Tibial nerve (tissue), 4 donors: ENCODE data around the gene GMDS. TPM values are rescaled to one million over a fixed set of nuclear protein-coding genes. Genes with fewer than 3 reads are reported as not detected.

Experiments used
- DNase-seq, 2 donors: peaks; one replicate each; pipeline ENCODE4 v3.0.0-alpha.2; 2019; ENCODE audit warnings: low spot score in 2 of 2
- H3K27ac ChIP-seq, 4 donors: fragments of 200-600 bp; sonication (generic) in 3 of 4; one replicate each; pipeline ENCODE4 v1.5.1; 2017 to 2019; ENCODE audit warnings: mild to moderate bottlenecking in 1 of 4
- H3K27me3 ChIP-seq, 2 donors: fragments of 200-600 bp; sonication (generic) in 1 of 2; one replicate each; pipeline versions ENCODE4 v1.5.1 to v1.6.0; 2017 to 2019
- H3K36me3 ChIP-seq, 3 donors: fragments of 200-600 bp; sonication (generic); one replicate each; pipeline ENCODE4 v1.5.1; 2018 to 2019
- H3K4me1 ChIP-seq, 4 donors: fragments of 200-600 bp; sonication (generic) in 3 of 4; one replicate each; pipeline ENCODE4 v1.5.1; 2017 to 2019
- H3K4me3 ChIP-seq, 4 donors: fragments of 200-600 bp; sonication (generic) in 3 of 4; one replicate each; pipeline ENCODE4 v1.5.1; 2017 to 2019; ENCODE audit warnings: mild to moderate bottlenecking in 1 of 4, moderate library complexity in 1 of 4
- H3K9me3 ChIP-seq, 4 donors: fragments of 200-600 bp; sonication (generic) in 3 of 4; one replicate each; pipeline ENCODE4 v1.5.1; 2017 to 2019
- EP300 ChIP-seq, 2 donors: sonication (generic); formaldehyde crosslinking; IDR thresholded peaks; one replicate each; pipeline ENCODE4 v1.6.1; 2017; ENCODE audit warnings: antibody characterized with exemption in 2 of 2, mild to moderate bottlenecking in 1 of 2
- POLR2A ChIP-seq, 2 donors: fragments of 450-650 bp; IDR thresholded peaks; one replicate each; pipeline ENCODE4 v1.6.1; 2017; ENCODE audit warnings: antibody characterized with exemption in 2 of 2, mild to moderate bottlenecking in 2 of 2, moderate library complexity in 2 of 2
- WGBS, 2 donors: methylation state at CpG; one replicate each; pipeline ENCODE4 v1.1.5; 2018; 5-methylcytosine and 5-hydroxymethylcytosine counted together
- total RNA-seq, 4 donors: library from RNA; depleted of rRNA; stranded (reverse); fragments of >200 nt; gene quantifications; one replicate each; pipeline ENCODE4 v1.1.0, GENCODE V29; 2016
- TF ChIP-seq, protein P1 (sequence below), 5 experiments: fragments of 200-600 bp in 3 of 5; fragments of 450-650 bp in 2 of 5; sonication (generic) in 3 of 5; IDR thresholded peaks; one replicate each; pipeline ENCODE4 v1.5.1; 2016 to 2019; ENCODE audit warnings: antibody characterized with exemption in 5 of 5, mild to moderate bottlenecking in 3 of 5, moderate library complexity in 2 of 5

The GMDS gene
- total RNA-seq, 4 donors from 2014 or later = 14.9 to 46.5 (median 32.8) TPM

DNA sequence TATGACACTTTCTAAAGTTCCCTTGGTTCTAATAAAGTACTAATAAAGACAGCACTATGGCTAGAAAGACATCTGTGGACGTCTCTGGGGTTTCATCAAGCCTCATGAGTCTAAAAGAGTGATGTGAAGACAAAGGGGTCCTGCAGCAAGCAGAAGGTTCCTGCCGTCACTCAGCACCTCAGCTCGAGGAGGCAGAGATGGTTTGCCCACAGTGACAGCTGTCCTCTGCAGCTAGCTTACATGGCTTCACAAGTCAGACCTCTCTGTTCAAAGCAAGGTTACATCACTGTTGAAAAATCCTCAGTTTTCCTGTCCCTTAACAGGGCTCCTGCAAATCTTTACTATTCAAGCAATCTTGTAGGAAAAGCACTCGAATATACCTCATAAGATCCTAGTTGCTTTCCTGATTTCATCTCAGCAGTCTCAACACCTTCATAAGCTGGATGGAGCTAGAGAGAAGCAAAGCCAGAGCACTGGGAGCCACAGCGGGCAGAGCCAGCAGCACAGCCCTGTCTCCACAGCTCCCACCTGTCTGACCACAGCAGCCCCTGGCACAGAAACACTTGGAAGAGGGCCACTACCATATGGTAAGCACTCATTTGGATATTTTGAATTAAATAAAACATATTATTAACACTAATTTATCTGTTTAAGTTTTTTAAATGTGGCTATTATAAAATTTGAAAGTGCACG is 202.3 kb downstream of the GMDS start:
- 83 to 85% methylated on average over 6 of the region's 6 CpGs for WGBS, 2 donors

DNA sequence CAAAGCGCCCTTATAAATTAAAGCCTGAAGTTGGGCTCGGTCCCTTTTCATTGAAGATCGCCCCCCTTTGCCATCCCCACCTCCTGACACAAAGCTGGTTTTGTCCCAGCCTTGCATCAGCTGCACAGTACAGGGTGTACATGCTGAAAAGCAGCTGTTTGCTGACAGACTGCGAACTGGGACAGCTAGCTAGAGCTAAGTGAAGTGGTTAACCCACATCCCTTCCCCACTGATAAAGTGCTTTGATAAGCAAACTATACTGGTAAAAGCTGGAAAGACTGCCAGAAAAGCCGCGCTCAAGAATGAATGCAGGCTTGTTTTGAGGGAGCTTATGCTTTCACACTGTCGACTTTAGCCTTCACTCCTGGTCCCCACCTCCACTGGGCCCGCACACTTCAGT is 207.3 kb downstream of the GMDS start:
- 51 to 55% methylated on average over 8 of the region's 8 CpGs for WGBS, 2 donors
- H3K9me3 ChIP-seq = no peaks in the 10 kb centered on the region
- no peaks in the 10 kb centered on the region for H3K4me1 ChIP-seq
- no peaks in the 10 kb centered on the region for H3K27me3 ChIP-seq
- no peak for DNase-seq
- no peaks in the 10 kb centered on the region for H3K36me3 ChIP-seq
- no peak overlapping the region for H3K27ac ChIP-seq
- H3K4me3 ChIP-seq = no peak overlapping the region
- TF ChIP-seq POLR2A (IDR thresholded peaks at IDR 0.05) (no peak), EP300 (IDR thresholded peaks at IDR 0.05) (no peak)
- TF ChIP-seq, protein P1, sequence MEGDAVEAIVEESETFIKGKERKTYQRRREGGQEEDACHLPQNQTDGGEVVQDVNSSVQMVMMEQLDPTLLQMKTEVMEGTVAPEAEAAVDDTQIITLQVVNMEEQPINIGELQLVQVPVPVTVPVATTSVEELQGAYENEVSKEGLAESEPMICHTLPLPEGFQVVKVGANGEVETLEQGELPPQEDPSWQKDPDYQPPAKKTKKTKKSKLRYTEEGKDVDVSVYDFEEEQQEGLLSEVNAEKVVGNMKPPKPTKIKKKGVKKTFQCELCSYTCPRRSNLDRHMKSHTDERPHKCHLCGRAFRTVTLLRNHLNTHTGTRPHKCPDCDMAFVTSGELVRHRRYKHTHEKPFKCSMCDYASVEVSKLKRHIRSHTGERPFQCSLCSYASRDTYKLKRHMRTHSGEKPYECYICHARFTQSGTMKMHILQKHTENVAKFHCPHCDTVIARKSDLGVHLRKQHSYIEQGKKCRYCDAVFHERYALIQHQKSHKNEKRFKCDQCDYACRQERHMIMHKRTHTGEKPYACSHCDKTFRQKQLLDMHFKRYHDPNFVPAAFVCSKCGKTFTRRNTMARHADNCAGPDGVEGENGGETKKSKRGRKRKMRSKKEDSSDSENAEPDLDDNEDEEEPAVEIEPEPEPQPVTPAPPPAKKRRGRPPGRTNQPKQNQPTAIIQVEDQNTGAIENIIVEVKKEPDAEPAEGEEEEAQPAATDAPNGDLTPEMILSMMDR (IDR thresholded peaks at IDR 0.05) = no peak

More for the DNA sequence above, 202.3 kb downstream of the GMDS start:
- H3K36me3 ChIP-seq = no peaks in the 10 kb centered on the region
- no peaks in the 10 kb centered on the region for H3K4me1 ChIP-seq
- no peak overlapping the region for H3K4me3 ChIP-seq
- TF ChIP-seq POLR2A (IDR thresholded peaks at IDR 0.05) (no peak), EP300 (IDR thresholded peaks at IDR 0.05) (no peak)
- TF ChIP-seq, protein P1 (IDR thresholded peaks at IDR 0.05) = no peak
- no peaks in the 10 kb centered on the region for H3K27me3 ChIP-seq
- DNase-seq = no peak
- H3K27ac ChIP-seq = no peak overlapping the region
- no peaks in the 10 kb centered on the region for H3K9me3 ChIP-seq

DNA sequence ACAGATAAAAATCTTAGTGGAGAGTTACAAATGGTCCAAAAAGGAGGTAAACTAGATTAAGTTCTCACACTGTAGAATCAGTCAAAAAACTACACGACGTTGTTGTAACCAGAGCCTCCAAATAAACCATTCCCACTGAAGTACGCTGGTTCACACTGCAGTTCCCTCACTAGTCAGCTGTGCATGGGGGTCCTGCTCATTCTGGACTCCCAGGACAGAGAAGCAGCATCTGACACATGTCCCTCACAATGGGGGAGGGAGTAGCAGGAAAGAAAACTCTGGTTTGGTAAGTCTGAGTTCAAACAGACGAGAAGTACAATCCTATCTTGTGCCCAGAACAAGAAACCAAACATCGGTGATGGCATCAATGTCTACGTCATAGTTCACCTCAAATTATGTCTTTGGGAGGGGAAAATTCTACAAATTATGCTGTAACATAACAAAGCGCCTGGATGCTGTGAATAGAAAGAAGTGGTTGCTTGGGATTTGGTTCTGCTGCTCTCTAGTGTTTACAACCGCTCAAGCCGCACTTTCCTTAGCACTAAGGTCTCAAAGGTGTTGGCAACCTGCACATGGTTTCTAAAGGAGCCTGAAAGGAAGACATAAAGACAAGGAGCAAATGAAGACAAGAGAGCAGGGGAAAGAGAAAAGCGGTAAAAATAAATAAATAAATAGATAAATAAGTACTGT is 208.0 kb downstream of the GMDS start:
- Histone ChIP-seq H3K9me3 (no peaks in the 10 kb centered on the region), H3K27me3 (no peaks in the 10 kb centered on the region), H3K4me1 (no peaks in the 10 kb centered on the region), H3K27ac (no peak overlapping the region), H3K4me3 (no peak overlapping the region), H3K36me3 (no peaks in the 10 kb centered on the region)
- 74 to 80% methylated on average over 10 of the region's 10 CpGs for WGBS, 2 donors
- no peak for DNase-seq
- TF ChIP-seq EP300 (IDR thresholded peaks at IDR 0.05) = no peak
- TF ChIP-seq, protein P1 (IDR thresholded peaks at IDR 0.05) = peak in 1 of 5 experiments; percentile 14

DNA sequence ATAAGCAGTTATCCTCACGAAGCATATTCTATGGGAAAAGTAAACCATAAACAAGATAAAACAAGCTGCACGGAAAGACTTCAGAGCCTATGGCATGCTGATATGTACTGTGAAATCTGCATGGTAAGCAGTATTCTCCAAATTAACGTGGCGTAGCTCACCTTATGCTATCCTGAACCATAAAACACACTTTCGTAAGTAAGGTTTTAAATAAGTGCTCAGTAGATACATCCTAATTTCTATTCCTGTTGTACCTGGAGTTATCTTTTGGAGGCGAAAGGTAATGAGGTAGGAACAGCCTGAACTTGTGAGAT is 208.7 kb downstream of the GMDS start:
- no peaks in the 10 kb centered on the region for H3K36me3 ChIP-seq
- H3K4me3 ChIP-seq = no peak overlapping the region
- TF ChIP-seq, protein P1 (IDR thresholded peaks at IDR 0.05) = no peak
- TF ChIP-seq POLR2A (IDR thresholded peaks at IDR 0.05) = no peak
- no peak for TF ChIP-seq EP300 (IDR thresholded peaks at IDR 0.05)
- no peak overlapping the region for H3K27ac ChIP-seq
- H3K9me3 ChIP-seq = no peaks in the 10 kb centered on the region
- no peaks in the 10 kb centered on the region for H3K27me3 ChIP-seq
- 93% methylated on average over 6 of the region's 6 CpGs for WGBS, 2 donors
- no peak for DNase-seq
- no peaks in the 10 kb centered on the region for H3K4me1 ChIP-seq
